ENCODE measurements around the gene TMEM243.

- no peak for TF ChIP-seq POLR2A (IDR thresholded peaks at IDR 0.05)
- no peak for TF ChIP-seq CTCF (IDR thresholded peaks at IDR 0.05)
Observed at GRCh38 chr7:87213811-87214210, 5.7 kb downstream of the TMEM243 start.
